Measurements from ENCODE around the gene ACADVL. TPM values are rescaled to one million over a fixed set of nuclear protein-coding genes. Genes with fewer than 3 reads are reported as not detected.

Gene ACADVL

GRCh38 chr17:7262935-7263800, 43.4 kb downstream of the ACADVL start:
- H3K14ac ChIP-seq (ENCODE audit: low read length), result peak overlapping the region; percentile 21
- peaks cover 0 to 1% of the 10 kb centered on the region in 2 donors for H3K9me3 ChIP-seq (replicated peaks in 1 of 2; ENCODE audit: control insufficient read depth in 2 of 2, insufficient read depth in 1 of 2, low read depth in 1 of 2, low read length in 2 of 2)
- H3K18ac ChIP-seq (ENCODE audit: low read length), result peak overlapping the region; percentile 11
- no peak overlapping the region for H4K91ac ChIP-seq (ENCODE audit: low read depth, low read length, poor library complexity)
- peak overlapping the region; percentile 35 for H2BK15ac ChIP-seq (ENCODE audit: low read length)
- H2AK5ac ChIP-seq (ENCODE audit: low read depth, low read length), result peak overlapping the region; percentile 96
- no CpG with 5 or more reads among the region's 26 CpGs for WGBS, 2 donors (ENCODE audit: extremely low coverage in 2 of 2, insufficient read length in 2 of 2, insufficient replicate concordance in 1 of 2)
- peaks cover 20 to 45% (median 44%) of the 10 kb centered on the region in 3 experiments for H3K27me3 ChIP-seq (ENCODE audit: control insufficient read depth in 3 of 3, insufficient read depth in 3 of 3, low read depth in 1 of 3, low read length in 3 of 3)
- peak overlapping the region in 1 of 2 donors; percentile 50 for H3K4me3 ChIP-seq (ENCODE audit: low read length in 2 of 2)
- H2BK12ac ChIP-seq (ENCODE audit: low read length), result no peak overlapping the region
- H3K4ac ChIP-seq (ENCODE audit: low read length), result no peak overlapping the region
- H3K4me1 ChIP-seq (ENCODE audit: control insufficient read depth in 2 of 2, insufficient read depth in 1 of 2, low read depth in 1 of 2, low read length in 2 of 2), result peaks cover 7 to 11% of the 10 kb centered on the region in 2 donors
- no peak for DNase-seq (ENCODE audit: low spot score)
- peak overlapping the region; percentile 90 for H2BK5ac ChIP-seq (ENCODE audit: low read length)
- H3K23ac ChIP-seq (ENCODE audit: low read depth, low read length, poor library complexity), result peak overlapping the region; percentile 3
- H2AFZ ChIP-seq (ENCODE audit: low read length), result peak overlapping the region; percentile 55
- H3K79me1 ChIP-seq (ENCODE audit: low read depth, low read length), result peaks cover 3% of the 10 kb centered on the region
- no peak overlapping the region for H2BK120ac ChIP-seq (ENCODE audit: low read depth, low read length)
- H3K9ac ChIP-seq (ENCODE audit: low read depth, low read length, poor library complexity), result no peak overlapping the region
- H4K8ac ChIP-seq (ENCODE audit: low read depth, low read length), result no peak overlapping the region
- no peak overlapping the region for H3K27ac ChIP-seq (replicated peaks; ENCODE audit: low read length)
- H3K36me3 ChIP-seq (replicated peaks in 1 of 2; ENCODE audit: control insufficient read depth in 2 of 2, insufficient read depth in 2 of 2, low read length in 2 of 2), result peaks cover 11 to 27% of the 10 kb centered on the region in 2 donors
- H3K4me2 ChIP-seq (ENCODE audit: insufficient read depth, low read length, poor library complexity, severe bottlenecking), result peak overlapping the region; percentile 34

GRCh38 chr17:7263801-7264078, 44.0 kb downstream of the ACADVL start:
- peak overlapping the region; percentile 35 for H2BK15ac ChIP-seq (ENCODE audit: low read length)
- H3K9me3 ChIP-seq (replicated peaks in 1 of 2; ENCODE audit: control insufficient read depth in 2 of 2, insufficient read depth in 1 of 2, low read depth in 1 of 2, low read length in 2 of 2), result peaks cover 0 to 1% of the 10 kb centered on the region in 2 donors
- no peak overlapping the region for H2AK5ac ChIP-seq (ENCODE audit: low read depth, low read length)
- no peak overlapping the region for H3K4ac ChIP-seq (ENCODE audit: low read length)
- H3K23ac ChIP-seq (ENCODE audit: low read depth, low read length, poor library complexity), result no peak overlapping the region
- H4K8ac ChIP-seq (ENCODE audit: low read depth, low read length), result no peak overlapping the region
- no peak overlapping the region for H3K14ac ChIP-seq (ENCODE audit: low read length)
- H3K27me3 ChIP-seq (ENCODE audit: control insufficient read depth in 3 of 3, insufficient read depth in 3 of 3, low read depth in 1 of 3, low read length in 3 of 3), result peaks cover 20 to 45% (median 44%) of the 10 kb centered on the region in 3 experiments
- H3K27ac ChIP-seq (replicated peaks; ENCODE audit: low read length), result no peak overlapping the region
- peak overlapping the region; percentile 55 for H2AFZ ChIP-seq (ENCODE audit: low read length)
- peaks cover 8 to 21% of the 10 kb centered on the region in 2 donors for H3K36me3 ChIP-seq (replicated peaks in 1 of 2; ENCODE audit: control insufficient read depth in 2 of 2, insufficient read depth in 2 of 2, low read length in 2 of 2)
- H3K4me1 ChIP-seq (ENCODE audit: control insufficient read depth in 2 of 2, insufficient read depth in 1 of 2, low read depth in 1 of 2, low read length in 2 of 2), result peaks cover 7 to 11% of the 10 kb centered on the region in 2 donors
- no peak for DNase-seq (ENCODE audit: low spot score)
- no peak overlapping the region for H2BK12ac ChIP-seq (ENCODE audit: low read length)
- no peak overlapping the region for H3K4me3 ChIP-seq (ENCODE audit: low read length in 2 of 2)
- H3K9ac ChIP-seq (ENCODE audit: low read depth, low read length, poor library complexity), result no peak overlapping the region
- H3K79me1 ChIP-seq (ENCODE audit: low read depth, low read length), result peaks cover 3% of the 10 kb centered on the region
- H2BK5ac ChIP-seq (ENCODE audit: low read length), result no peak overlapping the region
- no CpG with 5 or more reads among the region's 4 CpGs for WGBS, 2 donors (ENCODE audit: extremely low coverage in 2 of 2, insufficient read length in 2 of 2, insufficient replicate concordance in 1 of 2)
- H3K18ac ChIP-seq (ENCODE audit: low read length), result no peak overlapping the region
- H3K4me2 ChIP-seq (ENCODE audit: insufficient read depth, low read length, poor library complexity, severe bottlenecking), result no peak overlapping the region
- no peak overlapping the region for H4K91ac ChIP-seq (ENCODE audit: low read depth, low read length, poor library complexity)
- H2BK120ac ChIP-seq (ENCODE audit: low read depth, low read length), result no peak overlapping the region

GRCh38 chr17:7266784-7267183, 47.0 kb downstream of the ACADVL start:
- no CpG with 5 or more reads among the region's 1 CpG for WGBS, 2 donors (ENCODE audit: extremely low coverage in 2 of 2, insufficient read length in 2 of 2, insufficient replicate concordance in 1 of 2)
- Histone ChIP-seq H2BK120ac (ENCODE audit: low read depth, low read length) (no peak overlapping the region), H2BK15ac (ENCODE audit: low read length) (no peak overlapping the region), H4K91ac (ENCODE audit: low read depth, low read length, poor library complexity) (no peak overlapping the region), H3K18ac (ENCODE audit: low read length) (no peak overlapping the region), H2BK5ac (ENCODE audit: low read length) (no peak overlapping the region), H3K9me3 (replicated peaks in 1 of 2; ENCODE audit: control insufficient read depth in 2 of 2, insufficient read depth in 1 of 2, low read depth in 1 of 2, low read length in 2 of 2) (peaks cover 0 to 1% of the 10 kb centered on the region in 2 donors), H2BK12ac (ENCODE audit: low read length) (no peak overlapping the region), H2AK5ac (ENCODE audit: low read depth, low read length) (no peak overlapping the region), H4K8ac (ENCODE audit: low read depth, low read length) (no peak overlapping the region), H3K4ac (ENCODE audit: low read length) (no peak overlapping the region), H3K27me3 (ENCODE audit: control insufficient read depth in 3 of 3, insufficient read depth in 3 of 3, low read depth in 1 of 3, low read length in 3 of 3) (peaks cover 12 to 32% (median 26%) of the 10 kb centered on the region in 3 experiments), H3K79me1 (ENCODE audit: low read depth, low read length) (peaks cover under 1% of the 10 kb centered on the region), H3K27ac (replicated peaks; ENCODE audit: low read length) (no peak overlapping the region), H2AFZ (ENCODE audit: low read length) (no peak overlapping the region), H3K9ac (ENCODE audit: low read depth, low read length, poor library complexity) (no peak overlapping the region), H3K14ac (ENCODE audit: low read length) (no peak overlapping the region), H3K4me3 (ENCODE audit: low read length in 2 of 2) (no peak overlapping the region), H3K4me1 (ENCODE audit: control insufficient read depth in 2 of 2, insufficient read depth in 1 of 2, low read depth in 1 of 2, low read length in 2 of 2) (peaks cover 7 to 11% of the 10 kb centered on the region in 2 donors), H3K23ac (ENCODE audit: low read depth, low read length, poor library complexity) (no peak overlapping the region), H3K4me2 (ENCODE audit: insufficient read depth, low read length, poor library complexity, severe bottlenecking) (no peak overlapping the region), H3K36me3 (replicated peaks in 1 of 2; ENCODE audit: control insufficient read depth in 2 of 2, insufficient read depth in 2 of 2, low read length in 2 of 2) (no peaks in the 10 kb centered on the region)
- no peak for DNase-seq (ENCODE audit: low spot score)

Small RNA genes lying within 50 kb of the gene (small RNA-seq; reads per million reads assigned to genes)
- gene AC120057.4 (ENCODE audit: insufficient read depth) (not detected), gene MIR324 (ENCODE audit: insufficient read depth) (150 reads per million, percentile 97 among the genes with 10 or more reads in this experiment), gene RF00019 (ENCODE audit: insufficient read depth) (not detected)

All from neuronal stem cell (in vitro differentiated cells).